Thymus (tissue), 14 donors: ENCODE results near the gene WDR87. TPM values are rescaled to one million over a fixed set of nuclear protein-coding genes. Genes with fewer than 3 reads are reported as not detected.

Source experiments
- DNase-seq, 9 donors: peaks; one replicate each; pipeline ENCODE4 v3.0.0-alpha.2; 2013; ENCODE audit warnings: low spot score in 9 of 9, low read depth in 6 of 9, missing footprints in 1 of 9
- H3K27ac ChIP-seq, 2 donors: one replicate each; pipeline ENCODE4 v1.5.1; 2013; ENCODE audit warnings: control low read depth in 1 of 2, low read depth in 1 of 2, low read length in 1 of 2, mild to moderate bottlenecking in 1 of 2, moderate library complexity in 1 of 2
- H3K27me3 ChIP-seq, 2 donors: one replicate each; pipeline ENCODE4 v1.5.1; 2013; ENCODE audit warnings: low read length in 1 of 2; ENCODE audit not compliant: control insufficient read depth in 2 of 2, insufficient read depth in 1 of 2
- H3K36me3 ChIP-seq, 2 donors: one replicate each; pipeline ENCODE4 v1.5.1; 2013; ENCODE audit warnings: low read length in 1 of 2, mild to moderate bottlenecking in 1 of 2, moderate library complexity in 1 of 2; ENCODE audit not compliant: control insufficient read depth in 2 of 2, insufficient read depth in 2 of 2
- H3K4me1 ChIP-seq, 2 donors: one replicate each; pipeline ENCODE4 v1.5.1; 2013; ENCODE audit warnings: low read length in 2 of 2; ENCODE audit not compliant: control insufficient read depth in 2 of 2, insufficient read depth in 2 of 2
- H3K4me3 ChIP-seq, 2 donors: one replicate each; pipeline ENCODE4 v1.5.1; 2013; ENCODE audit warnings: low read length in 2 of 2, control low read depth in 1 of 2, mild to moderate bottlenecking in 1 of 2
- H3K9me3 ChIP-seq, 2 donors: one replicate each; pipeline ENCODE4 v1.5.1; 2013; ENCODE audit warnings: low read length in 1 of 2, mild to moderate bottlenecking in 1 of 2; ENCODE audit not compliant: control insufficient read depth in 2 of 2, insufficient read depth in 1 of 2
- WGBS: extraction: QIAGEN DNeasy Blood & Tissue Kit; methylation state at CpG from one replicate; pipeline ENCODE4 v1.1.7; 2013; 5-methylcytosine and 5-hydroxymethylcytosine counted together
- long read RNA-seq, 10 donors: transcript quantifications; one replicate each; lab custom pipeline, GENCODE V29; 2026
- polyA plus RNA-seq: library from polyadenylated mRNA; stranded (reverse); fragments of 200-250 nt; gene quantifications from one replicate; pipeline ENCODE4 v1.2.3, GENCODE V29; 2013
- total RNA-seq: library from RNA; stranded (reverse); fragments of 120-200 nt; gene quantifications from one replicate; pipeline ENCODE4 v1.2.4, GENCODE V29; 2013
- donor health status: healthy.

The WDR87 gene
- total RNA-seq (under 0.01 TPM), polyA plus RNA-seq (0.02 TPM)
- long read RNA-seq, donor 1, result 0 reads
- long read RNA-seq, donor 2, result 0 reads
- long read RNA-seq, donor 3, result 0 reads
- long read RNA-seq, donor 4, result 0 reads
- long read RNA-seq, donor 5, result 0 reads
- long read RNA-seq, donor 6, result 0 reads
- long read RNA-seq, donor 7, result 0 reads
- long read RNA-seq, donor 8, result 0 reads
- long read RNA-seq, donor 9, result 0 reads
- long read RNA-seq, donor 10, result 0 reads

GRCh38 chr19:37905946-37906868 lies at the start of gene WDR87:
Gene WDR87 (minus strand): TSS chr19:37906594. CDS start chr19:37898239, 8,355 bp downstream.
- no peaks in the 10 kb centered on the region for H3K9me3 ChIP-seq
- WGBS, result 8% methylated on average over 63 of the region's 63 CpGs
- H3K27me3 ChIP-seq, result no peaks in the 10 kb centered on the region
- H3K4me3 ChIP-seq, result peak within 1 kb of the TSS; percentile 79 to 88
- peaks cover 4 to 6% of the 10 kb centered on the region in 2 donors for H3K4me1 ChIP-seq
- H3K36me3 ChIP-seq, result no peaks in the 10 kb centered on the region
- peak in 8 of 9 donors; percentile 42 to 81 (median 58) for DNase-seq
- peak within 1 kb of the TSS; percentile 78 to 95 for H3K27ac ChIP-seq

GRCh38 chr19:37955986-37956385 lies 49.6 kb upstream of the WDR87 start:
- Histone ChIP-seq H3K9me3 (peaks cover 0 to 4% of the 10 kb centered on the region in 2 donors), H3K4me1 (no peaks in the 10 kb centered on the region), H3K27me3 (no peaks in the 10 kb centered on the region), H3K4me3 (no peak overlapping the region), H3K27ac (no peak overlapping the region), H3K36me3 (no peaks in the 10 kb centered on the region)
- no peak for DNase-seq
- 91% methylated on average over 8 of the region's 8 CpGs for WGBS

GRCh38 chr19:37954421-37954874 lies 48.1 kb upstream of the WDR87 start:
- Histone ChIP-seq H3K27ac (no peak overlapping the region), H3K27me3 (no peaks in the 10 kb centered on the region), H3K36me3 (no peaks in the 10 kb centered on the region), H3K4me3 (no peak overlapping the region), H3K9me3 (no peaks in the 10 kb centered on the region), H3K4me1 (no peaks in the 10 kb centered on the region)
- no peak for DNase-seq
- WGBS, result 92% methylated on average over 10 of the region's 10 CpGs

GRCh38 chr19:37953918-37954303 lies 47.5 kb upstream of the WDR87 start:
- no peaks in the 10 kb centered on the region for H3K27me3 ChIP-seq
- no peaks in the 10 kb centered on the region for H3K36me3 ChIP-seq
- no peak overlapping the region for H3K4me3 ChIP-seq
- no peak overlapping the region for H3K27ac ChIP-seq
- H3K4me1 ChIP-seq, result no peaks in the 10 kb centered on the region
- DNase-seq, result no peak
- 14% methylated on average over 1 of the region's 1 CpG for WGBS
- H3K9me3 ChIP-seq, result no peaks in the 10 kb centered on the region

GRCh38 chr19:37953171-37953917 lies 47.0 kb upstream of the WDR87 start:
- Histone ChIP-seq H3K4me3 (no peak overlapping the region), H3K4me1 (no peaks in the 10 kb centered on the region), H3K27me3 (no peaks in the 10 kb centered on the region), H3K9me3 (no peaks in the 10 kb centered on the region), H3K27ac (no peak overlapping the region), H3K36me3 (no peaks in the 10 kb centered on the region)
- 92% methylated on average over 11 of the region's 11 CpGs for WGBS
- DNase-seq, result no peak

GRCh38 chr19:37951816-37952210 lies 45.4 kb upstream of the WDR87 start:
- DNase-seq, result no peak
- no peaks in the 10 kb centered on the region for H3K4me1 ChIP-seq
- H3K27me3 ChIP-seq, result no peaks in the 10 kb centered on the region
- H3K9me3 ChIP-seq, result no peaks in the 10 kb centered on the region
- WGBS, result 92% methylated on average over 4 of the region's 4 CpGs
- H3K27ac ChIP-seq, result no peak overlapping the region
- no peaks in the 10 kb centered on the region for H3K36me3 ChIP-seq
- no peak overlapping the region for H3K4me3 ChIP-seq

- 95% methylated on average over 25 of the region's 25 CpGs for WGBS
- Histone ChIP-seq H3K4me3 (no peak overlapping the region), H3K36me3 (no peaks in the 10 kb centered on the region), H3K27ac (no peak overlapping the region), H3K27me3 (no peaks in the 10 kb centered on the region), H3K4me1 (no peaks in the 10 kb centered on the region), H3K9me3 (no peaks in the 10 kb centered on the region)
- DNase-seq, result no peak
These were observed 44.2 kb upstream of the WDR87 start for GRCh38 chr19:37950471-37951175.

- no peaks in the 10 kb centered on the region for H3K36me3 ChIP-seq
- H3K9me3 ChIP-seq, result no peaks in the 10 kb centered on the region
- no peaks in the 10 kb centered on the region for H3K4me1 ChIP-seq
- no peak overlapping the region for H3K27ac ChIP-seq
- no peaks in the 10 kb centered on the region for H3K27me3 ChIP-seq
- no peak for DNase-seq
- WGBS, result 97% methylated on average over 6 of the region's 6 CpGs
- H3K4me3 ChIP-seq, result no peak overlapping the region
These were observed 42.0 kb upstream of the WDR87 start for GRCh38 chr19:37948362-37948761.
